K562 treated with DMSO at 1 percent for 48 hours (cell line): ENCODE measurements around the gene NAT9. TPM values are rescaled to one million over a fixed set of nuclear protein-coding genes. Genes with fewer than 3 reads are reported as not detected.

Experiments
- total RNA-seq: library from RNA; unstranded; fragments of 300-600 nt; gene quantifications from 2 replicates; pipeline ENCODE4 v1.2.3, GENCODE V29; 2022; ENCODE audit warnings: low replicate concordance; ENCODE audit errors: extremely low read depth

NAT9 gene, protein sequence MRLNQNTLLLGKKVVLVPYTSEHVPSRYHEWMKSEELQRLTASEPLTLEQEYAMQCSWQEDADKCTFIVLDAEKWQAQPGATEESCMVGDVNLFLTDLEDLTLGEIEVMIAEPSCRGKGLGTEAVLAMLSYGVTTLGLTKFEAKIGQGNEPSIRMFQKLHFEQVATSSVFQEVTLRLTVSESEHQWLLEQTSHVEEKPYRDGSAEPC
- not detected in 2 replicates for total RNA-seq

DNA sequence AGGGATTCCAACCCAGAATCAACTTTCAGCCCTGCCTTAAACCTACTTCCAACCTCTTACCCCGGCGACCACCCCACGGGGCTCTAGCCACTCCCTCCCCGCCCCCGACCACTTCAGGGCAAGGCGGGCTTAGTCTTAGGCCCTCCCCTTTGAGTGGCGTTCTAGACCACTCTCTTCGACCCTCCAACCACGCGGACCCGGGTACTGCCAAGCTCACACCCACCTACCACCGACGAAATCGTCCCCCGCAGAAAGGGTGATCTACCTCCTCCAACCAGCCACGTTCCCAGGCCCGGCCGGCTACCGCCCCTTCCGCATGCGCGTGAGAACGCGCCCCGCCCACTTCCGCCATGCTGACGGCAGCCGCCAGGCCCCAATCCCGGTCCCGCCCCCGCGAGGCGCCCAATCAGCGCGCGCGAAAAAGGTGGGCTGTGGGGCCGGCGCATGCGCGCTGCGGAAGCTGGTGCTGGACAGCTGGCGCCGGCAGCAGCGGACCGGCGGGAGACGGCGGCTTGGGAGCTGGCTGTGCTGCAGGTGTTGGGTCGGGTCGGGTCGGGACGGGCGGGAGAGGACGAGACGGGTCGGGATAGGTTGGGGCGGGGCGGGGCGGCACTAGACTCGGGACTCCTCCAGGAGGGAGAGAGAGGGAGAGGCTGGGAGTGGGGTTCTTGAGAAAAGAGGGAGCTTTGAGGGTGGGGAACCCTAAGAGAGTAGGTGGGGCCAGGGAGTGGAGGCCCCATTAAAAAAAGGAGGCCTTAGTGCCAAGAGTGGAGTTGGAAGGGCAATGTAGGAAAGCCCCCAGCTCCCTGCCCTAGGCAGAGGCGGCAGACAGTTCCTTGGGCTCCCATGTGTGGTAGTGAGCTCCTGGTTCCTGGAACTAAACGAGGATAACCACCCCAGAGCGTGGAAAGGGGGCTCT, at the start of gene NAT9:
TSS of gene NAT9 (minus strand) at position 302 of the 919 bp plus-strand sequence. CDS start 647 bp downstream, outside the sequence.

DNA sequence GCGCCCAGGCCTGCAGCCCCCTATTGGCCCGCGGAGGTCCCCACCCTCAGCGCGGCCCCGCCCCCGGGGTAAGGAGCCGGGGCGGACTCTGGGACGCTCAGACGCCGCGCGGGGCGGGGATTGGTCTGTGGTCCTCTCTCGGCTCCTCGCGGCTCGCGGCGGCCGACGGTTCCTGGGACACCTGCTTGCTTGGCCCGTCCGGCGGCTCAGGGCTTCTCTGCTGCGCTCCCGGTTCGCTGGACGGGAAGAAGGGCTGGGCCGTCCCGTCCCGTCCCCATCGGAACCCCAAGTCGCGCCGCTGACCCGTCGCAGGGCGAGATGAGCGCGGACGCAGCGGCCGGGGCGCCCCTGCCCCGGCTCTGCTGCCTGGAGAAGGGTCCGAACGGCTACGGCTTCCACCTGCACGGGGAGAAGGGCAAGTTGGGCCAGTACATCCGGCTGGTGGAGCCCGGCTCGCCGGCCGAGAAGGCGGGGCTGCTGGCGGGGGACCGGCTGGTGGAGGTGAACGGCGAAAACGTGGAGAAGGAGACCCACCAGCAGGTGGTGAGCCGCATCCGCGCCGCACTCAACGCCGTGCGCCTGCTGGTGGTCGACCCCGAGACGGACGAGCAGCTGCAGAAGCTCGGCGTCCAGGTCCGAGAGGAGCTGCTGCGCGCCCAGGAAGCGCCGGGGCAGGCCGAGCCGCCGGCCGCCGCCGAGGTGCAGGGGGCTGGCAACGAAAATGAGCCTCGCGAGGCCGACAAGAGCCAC, 27.4 kb downstream of the NAT9 start, which contains the start of gene NHERF1:
TSS of gene NHERF1 (plus strand) at position 100 of the 750 bp plus-strand sequence. CDS start at position 319, 219 bp downstream.

DNA sequence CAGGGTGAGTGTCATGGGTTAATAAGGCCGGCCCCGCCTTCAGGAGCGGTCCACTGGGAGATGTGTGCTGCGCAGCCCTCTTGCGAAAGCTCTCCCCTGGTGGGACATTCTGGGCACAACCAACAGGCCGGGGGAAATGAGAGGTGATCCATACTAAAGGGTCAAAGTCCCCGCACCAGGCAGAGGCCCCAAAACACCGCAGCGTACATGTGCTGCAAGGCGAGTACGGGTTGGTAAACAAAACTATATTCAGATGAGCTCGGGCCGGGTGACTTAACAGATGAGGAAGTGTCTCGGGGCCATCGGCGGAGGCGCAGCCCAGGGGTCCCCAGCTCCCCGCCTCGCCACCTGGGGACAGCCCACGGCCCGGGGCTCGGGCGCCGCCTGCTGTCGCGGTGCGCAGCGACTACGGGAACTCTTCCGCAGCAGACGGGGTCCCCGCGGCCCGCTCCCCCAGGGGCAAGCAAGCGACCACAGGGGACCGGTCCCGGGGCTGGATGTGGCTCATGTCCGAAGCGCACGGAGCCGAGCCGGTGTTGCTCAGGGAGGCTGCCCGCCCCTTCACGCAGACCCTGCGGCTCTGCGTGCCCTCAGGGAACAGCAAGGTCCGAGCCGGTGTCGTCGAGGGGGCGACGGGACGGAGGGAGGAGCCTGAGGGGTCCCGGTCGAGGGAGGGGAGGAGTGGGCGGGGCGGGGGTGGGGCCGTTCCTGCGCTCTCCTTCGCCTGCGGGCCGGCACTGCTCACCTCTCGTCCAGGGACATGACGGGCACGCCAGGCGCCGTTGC, 39.4 kb downstream of the NAT9 start, which contains the start of gene RAB37:
TSS of gene RAB37 (plus strand) at position 744 of the 786 bp plus-strand sequence. CDS start at position 761, 17 bp downstream.

Other genes with a start within 250 kb of the NAT9 start
- gene CD300LB, start 244.9 kb downstream of the NAT9 start, total RNA-seq = not detected in 2 replicates
- gene CD300C, start 230.2 kb downstream of the NAT9 start, total RNA-seq = not detected in 2 replicates
- not detected in 2 replicates for gene CD300H, start 208.8 kb downstream of the NAT9 start, total RNA-seq
- not detected in 2 replicates for gene CD300LD, start 184.1 kb downstream of the NAT9 start, total RNA-seq
- gene CD300E, start 152.6 kb downstream of the NAT9 start, total RNA-seq = not detected in 2 replicates
- gene CD300LF, start 63.4 kb downstream of the NAT9 start, total RNA-seq = not detected in 2 replicates
- gene RAB37, start 39.1 kb downstream of the NAT9 start, total RNA-seq = not detected in 2 replicates
- not detected in 2 replicates for gene NHERF1, start 27.7 kb downstream of the NAT9 start, total RNA-seq
- not detected in 2 replicates for gene GRIN2C, start 83.5 kb upstream of the NAT9 start, total RNA-seq
- gene FDXR, start 96.6 kb upstream of the NAT9 start, total RNA-seq = not detected in 2 replicates
- not detected in 2 replicates for gene FADS6, start 117.3 kb upstream of the NAT9 start, total RNA-seq
- not detected in 2 replicates for gene USH1G, start 146.9 kb upstream of the NAT9 start, total RNA-seq
- not detected in 2 replicates for gene OTOP2, start 147.9 kb upstream of the NAT9 start, total RNA-seq
- gene OTOP3, start 159.6 kb upstream of the NAT9 start, total RNA-seq = not detected in 2 replicates
- not detected in 2 replicates for gene HID1, start 196.4 kb upstream of the NAT9 start, total RNA-seq
- not detected in 2 replicates for gene CDR2L, start 211.3 kb upstream of the NAT9 start, total RNA-seq
- gene MRPL58, start 236.3 kb upstream of the NAT9 start, total RNA-seq = not detected in 2 replicates